GM12878 (cell line): ENCODE measurements around the gene ZBTB16. TPM values are rescaled to one million over a fixed set of nuclear protein-coding genes. Genes with fewer than 3 reads are reported as not detected.

Experiments
- ATAC-seq: fragments of 200-7000 bp; cut with Tn5 transposase; 3 replicates; pipeline ENCODE4 v1.9.1; 2020; ENCODE audit warnings: mild to moderate bottlenecking, moderate library complexity
- BruUV-seq: library from RNA; stranded (reverse); fragments of 400-500 nt; replicated peaks from 2 replicates; lab custom pipeline; 2021; lab: Mats Ljungman, UMichigan
- CTCF ChIA-PET: fragments of 300-600 bp; sonication (Branson Sonifier 250); formaldehyde crosslinking; extraction: SDS; loops from one replicate; lab custom pipeline; 2021; ENCODE audit warnings: inconsistent platforms; lab: Yijun Ruan, JAX
- POLR2A ChIA-PET: fragments of 350-600 bp; formaldehyde crosslinking; extraction: SDS; loops from one replicate; lab custom pipeline; 2021; ENCODE audit warnings: inconsistent platforms; lab: Charles Lee
- RAD21 ChIA-PET: fragments of 300-600 bp; sonication (Branson Sonifier 250); formaldehyde crosslinking; loops from one replicate; lab custom pipeline; 2023; ENCODE audit warnings: antibody characterized with exemption; ENCODE audit not compliant: unreplicated experiment; lab: Charles Lee
- SMC1A ChIA-PET: fragments of 300-600 bp; sonication (Branson Sonifier 250); formaldehyde crosslinking; loops from one replicate; lab custom pipeline; 2023; ENCODE audit not compliant: unreplicated experiment, uncharacterized antibody; lab: Charles Lee
- DNase-seq: peaks from one replicate; pipeline ENCODE4 v3.0.0-alpha.2; 2011; ENCODE audit warnings: low read depth, low spot score
- FAIRE-seq: peaks from 3 replicates; lab custom pipeline; 2011; peaks lifted over from hg19 to GRCh38; lab: Jason Lieb, UNC
- H2AFZ ChIP-seq: 2 replicates; pipeline ENCODE4 v1.6.0; 2011; ENCODE audit warnings: low read depth, low read length, control low read depth; ENCODE audit not compliant: control insufficient read depth
- H3K27ac ChIP-seq: 2 replicates; pipeline ENCODE4 v1.5.1; 2011; ENCODE audit warnings: control low read depth; ENCODE audit not compliant: control insufficient read depth, insufficient read depth
- H3K27me3 ChIP-seq, 2 experiments: replicated peaks in 1 of 2; 2 replicates each; pipeline versions ENCODE4 v1.6.0 to v1.6.1; 2011; ENCODE audit warnings: low read length in 1 of 2; ENCODE audit not compliant: control insufficient read depth in 2 of 2, insufficient read depth in 2 of 2
- H3K36me3 ChIP-seq, 2 experiments: 2 replicates each; pipeline ENCODE4 v1.5.1; 2011; ENCODE audit warnings: low read length in 1 of 2; ENCODE audit not compliant: control insufficient read depth in 2 of 2, insufficient read depth in 2 of 2
- H3K4me1 ChIP-seq: 2 replicates; pipeline ENCODE4 v1.6.1; 2011; ENCODE audit warnings: mild to moderate bottlenecking, low read length, moderate library complexity, mixed read lengths; ENCODE audit not compliant: control insufficient read depth, insufficient read depth
- H3K4me2 ChIP-seq: 2 replicates; pipeline ENCODE4 v1.6.0; 2011; ENCODE audit warnings: control low read depth; ENCODE audit not compliant: control insufficient read depth, insufficient read depth
- H3K4me3 ChIP-seq: fragments of 200-600 bp; sonication (generic); 2 replicates; pipeline ENCODE4 v1.5.1; 2016
- H3K79me2 ChIP-seq: 2 replicates; pipeline ENCODE4 v1.6.0; 2011; ENCODE audit warnings: low read length; ENCODE audit not compliant: control insufficient read depth, insufficient read depth
- H3K9ac ChIP-seq: 2 replicates; pipeline ENCODE4 v1.8.0; 2011; ENCODE audit warnings: low read length, control low read depth, mixed read lengths; ENCODE audit not compliant: control insufficient read depth, insufficient read depth
- H3K9me3 ChIP-seq: replicated peaks from 3 replicates; pipeline ENCODE4 v1.5.1; 2011; ENCODE audit warnings: mild to moderate bottlenecking, low read length; ENCODE audit not compliant: control insufficient read depth, insufficient read depth
- H4K20me1 ChIP-seq: 2 replicates; pipeline ENCODE4 v1.6.0; 2011; ENCODE audit not compliant: control insufficient read depth, insufficient read depth
- CBX5 ChIP-seq: sonication (generic); IDR thresholded peaks from 2 replicates; pipeline ENCODE4 v1.6.1; 2016; ENCODE audit warnings: low read depth, moderate library complexity, mild to moderate bottlenecking, inconsistent platforms
- ETV6 ChIP-seq, 2 experiments: fragments of 450-650 bp in 1 of 2; IDR thresholded peaks in 1 of 2; conservative IDR thresholded peaks in 1 of 2; 2 replicates each; pipeline ENCODE4 v1.6.1; 2014; ENCODE audit warnings: antibody characterized with exemption in 1 of 2, borderline replicate concordance in 1 of 2, low read depth in 1 of 2, mild to moderate bottlenecking in 1 of 2, moderate library complexity in 1 of 2
- EZH2 ChIP-seq: IDR thresholded peaks from 2 replicates; pipeline ENCODE4 v1.6.1; 2012; ENCODE audit warnings: low read depth, mild to moderate bottlenecking, control low read depth, inconsistent platforms, low read length, borderline replicate concordance; ENCODE audit not compliant: control insufficient read depth
- SREBF1 ChIP-seq: IDR thresholded peaks from 2 replicates; pipeline ENCODE4 v1.6.1; 2012; ENCODE audit warnings: mild to moderate bottlenecking, low read length
- SUZ12 ChIP-seq: fragments of 200-600 bp; sonication (generic); IDR thresholded peaks from one replicate; pipeline ENCODE4 v1.6.1; 2018; ENCODE audit warnings: antibody characterized with exemption, mild to moderate bottlenecking; ENCODE audit not compliant: unreplicated experiment
- ZNF384 ChIP-seq: IDR thresholded peaks from 2 replicates; pipeline ENCODE4 v1.6.1; 2012; ENCODE audit warnings: low read depth, mild to moderate bottlenecking, low read length, improper control_type of control experiment, borderline replicate concordance
- ZSCAN29 ChIP-seq: fragments of 450-650 bp; IDR thresholded peaks from 2 replicates; pipeline ENCODE4 v1.6.1; 2017; ENCODE audit warnings: mild to moderate bottlenecking, moderate library complexity
- WGBS: methylation state at CpG from one replicate; pipeline ENCODE4 v1.1.6; 2016; ENCODE audit warnings: low lambda C conversion rate; ENCODE audit not compliant: insufficient replicate concordance, insufficient coverage; ENCODE audit errors: missing lambda C conversion rate; 5-methylcytosine and 5-hydroxymethylcytosine counted together
- in situ Hi-C: fragments of 300-500 bp; cut with MboI; formaldehyde crosslinking; loops from 9 replicates; pipeline ENCODE4 v1.14.3; 2018; ENCODE audit warnings: mixed read lengths
- intact Hi-C: fragments of 100-400 bp; cut with micrococcal nuclease; formaldehyde crosslinking; loops from one replicate; pipeline ENCODE4 v1.14.2; 2022; ENCODE audit not compliant: unreplicated experiment
- polyA plus RNA-seq, 11 experiments: library from polyadenylated mRNA; depleted of rRNA in 4 of 11; unstranded in 6 of 11; stranded (reverse) in 5 of 11; fragments of >200 nt; fragmentation: Nextera tagmentation in 4 of 11; fragmentation: Illumina TruSeq in 1 of 11; extraction: Ambion mirVana in 4 of 11; extraction: Trizol in 1 of 11; gene quantifications; 1 replicate in 1 of 11; 2 replicates in 10 of 11; pipeline versions ENCODE4 v1.2.1 to v1.2.3, GENCODE V29; 2011 to 2016; ENCODE audit warnings: inconsistent platforms in 2 of 11, missing spikeins in 2 of 11, low read depth in 1 of 11
- total RNA-seq, 4 experiments: library from RNA; depleted of rRNA in 3 of 4; stranded (reverse); fragments of >200 nt in 3 of 4; fragmentation: Illumina TruSeq in 1 of 4; extraction: Trizol in 1 of 4; gene quantifications; 2 replicates each; pipeline versions ENCODE4 v1.2.1 to v1.2.3, GENCODE V29; 2013 to 2021
- TF ChIP-seq, protein P1 (sequence below): fragments of 450-650 bp; IDR thresholded peaks from 2 replicates; pipeline ENCODE4 v1.6.1; 2016; ENCODE audit warnings: mild to moderate bottlenecking, moderate library complexity, borderline replicate concordance

ZBTB16 gene
- total and polyA plus RNA-seq, 10 of the 15 experiments (the other 5 are each of a cell fraction or from before 2014, with no cell fraction given) = 0.38 TPM; not detected in 9

DNA sequence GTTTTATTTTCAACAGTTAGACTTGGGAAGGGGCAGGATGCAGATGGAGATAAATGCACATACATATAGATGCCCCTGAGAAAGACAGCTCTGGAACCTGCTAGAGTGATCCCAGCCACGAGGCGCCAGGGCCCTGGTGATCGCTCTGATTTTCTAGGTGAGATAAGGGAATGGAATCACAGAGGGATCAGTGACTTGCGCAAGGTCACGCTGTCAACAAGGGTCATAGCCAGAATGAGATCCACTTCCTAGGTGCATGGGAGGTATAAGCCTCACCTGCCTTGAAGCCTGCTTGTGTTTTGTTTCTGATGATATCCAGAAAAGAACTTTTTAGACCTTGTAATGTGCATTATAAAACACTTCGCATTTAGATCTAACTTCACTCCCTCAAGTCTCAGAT, 47.5 kb downstream of the ZBTB16 start:
- Histone ChIP-seq H3K9me3 (no peaks in the 10 kb centered on the region), H3K36me3 (no peaks in the 10 kb centered on the region), H3K79me2 (no peaks in the 10 kb centered on the region), H2AFZ (no peak overlapping the region), H3K4me3 (no peak overlapping the region), H4K20me1 (no peaks in the 10 kb centered on the region), H3K4me2 (no peak overlapping the region), H3K27me3 (peaks cover 1 to 9% of the 10 kb centered on the region in 2 experiments; a peak in 3 of 4 replicates), H3K9ac (no peak overlapping the region), H3K27ac (no peak overlapping the region)
- FAIRE-seq (no peak), ATAC-seq (no peak), DNase-seq (no peak)
- ChIA-PET POLR2A (no interaction called here), RAD21 (no interaction called here), CTCF (no interaction called here), SMC1A (interaction anchor here (1.1 kb wide), 1 partner anchor 23 kb away, joined by 3 read pairs; no protein-coding TSS in a partner anchor)
- intact Hi-C loops (no loop called here), in situ Hi-C loops (no loop called here)
- no TSS peak for BruUV-seq
- 51% methylated on average over 6 of the region's 6 CpGs for WGBS
- TF ChIP-seq ZNF384 (no peak), CBX5 (no peak), ZSCAN29 (no peak), SREBF1 (no peak), EZH2 (no peak), SUZ12 (no peak), ETV6 (conservative IDR thresholded peaks at IDR 0.05 in 1 of 2, IDR thresholded peaks at IDR 0.05 in 1 of 2; ENCODE audit: borderline replicate concordance in 1 of 2, low read depth in 1 of 2) (no peak)
- TF ChIP-seq, protein P1, sequence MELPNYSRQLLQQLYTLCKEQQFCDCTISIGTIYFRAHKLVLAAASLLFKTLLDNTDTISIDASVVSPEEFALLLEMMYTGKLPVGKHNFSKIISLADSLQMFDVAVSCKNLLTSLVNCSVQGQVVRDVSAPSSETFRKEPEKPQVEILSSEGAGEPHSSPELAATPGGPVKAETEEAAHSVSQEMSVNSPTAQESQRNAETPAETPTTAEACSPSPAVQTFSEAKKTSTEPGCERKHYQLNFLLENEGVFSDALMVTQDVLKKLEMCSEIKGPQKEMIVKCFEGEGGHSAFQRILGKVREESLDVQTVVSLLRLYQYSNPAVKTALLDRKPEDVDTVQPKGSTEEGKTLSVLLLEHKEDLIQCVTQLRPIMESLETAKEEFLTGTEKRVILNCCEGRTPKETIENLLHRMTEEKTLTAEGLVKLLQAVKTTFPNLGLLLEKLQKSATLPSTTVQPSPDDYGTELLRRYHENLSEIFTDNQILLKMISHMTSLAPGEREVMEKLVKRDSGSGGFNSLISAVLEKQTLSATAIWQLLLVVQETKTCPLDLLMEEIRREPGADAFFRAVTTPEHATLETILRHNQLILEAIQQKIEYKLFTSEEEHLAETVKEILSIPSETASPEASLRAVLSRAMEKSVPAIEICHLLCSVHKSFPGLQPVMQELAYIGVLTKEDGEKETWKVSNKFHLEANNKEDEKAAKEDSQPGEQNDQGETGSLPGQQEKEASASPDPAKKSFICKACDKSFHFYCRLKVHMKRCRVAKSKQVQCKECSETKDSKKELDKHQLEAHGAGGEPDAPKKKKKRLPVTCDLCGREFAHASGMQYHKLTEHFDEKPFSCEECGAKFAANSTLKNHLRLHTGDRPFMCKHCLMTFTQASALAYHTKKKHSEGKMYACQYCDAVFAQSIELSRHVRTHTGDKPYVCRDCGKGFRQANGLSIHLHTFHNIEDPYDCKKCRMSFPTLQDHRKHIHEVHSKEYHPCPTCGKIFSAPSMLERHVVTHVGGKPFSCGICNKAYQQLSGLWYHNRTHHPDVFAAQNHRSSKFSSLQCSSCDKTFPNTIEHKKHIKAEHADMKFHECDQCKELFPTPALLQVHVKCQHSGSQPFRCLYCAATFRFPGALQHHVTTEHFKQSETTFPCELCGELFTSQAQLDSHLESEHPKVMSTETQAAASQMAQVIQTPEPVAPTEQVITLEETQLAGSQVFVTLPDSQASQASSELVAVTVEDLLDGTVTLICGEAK = no peak
- TF ChIP-seq, all 136 proteins: peak for 0
- no peaks in the 10 kb centered on the region for H3K4me1 ChIP-seq
